H9 (cell line): ENCODE measurements around the gene OR51L1. TPM values are rescaled to one million over a fixed set of nuclear protein-coding genes. Genes with fewer than 3 reads are reported as not detected.

ENCODE experiments used
- DNase-seq: peaks from one replicate; pipeline ENCODE4 v3.0.0-alpha.2; 2017
- H2AFZ ChIP-seq: one replicate; pipeline ENCODE4 v1.6.1; 2013; ENCODE audit warnings: mild to moderate bottlenecking, low read length, control low read depth, moderate library complexity
- H2AK5ac ChIP-seq: 2 replicates; pipeline ENCODE4 v1.6.1; 2013; ENCODE audit warnings: low read length, control low read depth, mixed read lengths; ENCODE audit not compliant: insufficient read length
- H2BK120ac ChIP-seq: one replicate; pipeline ENCODE4 v1.6.1; 2013; ENCODE audit warnings: low read depth, mild to moderate bottlenecking, low read length, control low read depth, inconsistent platforms; ENCODE audit not compliant: poor library complexity, severe bottlenecking
- H2BK12ac ChIP-seq: 2 replicates; pipeline ENCODE4 v1.6.1; 2013; ENCODE audit warnings: low read length, control low read depth, mixed read lengths, low read depth; ENCODE audit not compliant: insufficient read length
- H2BK15ac ChIP-seq: 2 replicates; pipeline ENCODE4 v1.6.1; 2013; ENCODE audit warnings: low read depth, low read length, control low read depth
- H2BK20ac ChIP-seq: one replicate; pipeline ENCODE4 v1.6.1; 2013; ENCODE audit warnings: low read depth, mild to moderate bottlenecking, low read length, control low read depth, inconsistent platforms; ENCODE audit not compliant: poor library complexity, severe bottlenecking
- H2BK5ac ChIP-seq: 2 replicates; pipeline ENCODE4 v1.6.1; 2013; ENCODE audit warnings: low read length, control low read depth, mixed read lengths; ENCODE audit not compliant: insufficient read length
- H3K14ac ChIP-seq: 2 replicates; pipeline ENCODE4 v1.6.1; 2013; ENCODE audit warnings: low read length, control low read depth; ENCODE audit not compliant: insufficient read depth
- H3K18ac ChIP-seq: 2 replicates; pipeline ENCODE4 v1.6.1; 2013; ENCODE audit warnings: low read depth, mild to moderate bottlenecking, mixed read lengths, low read length, control low read depth; ENCODE audit not compliant: insufficient read length
- H3K23ac ChIP-seq: 2 replicates; pipeline ENCODE4 v1.6.1; 2013; ENCODE audit warnings: low read length, control low read depth, mixed read lengths, low read depth; ENCODE audit not compliant: insufficient read length
- H3K23me2 ChIP-seq: 2 replicates; pipeline ENCODE4 v1.6.1; 2013; ENCODE audit warnings: low read depth, mild to moderate bottlenecking, mixed read lengths, low read length, control low read depth; ENCODE audit not compliant: insufficient read length, poor library complexity, severe bottlenecking
- H3K27ac ChIP-seq: 2 replicates; pipeline ENCODE4 v1.5.1; 2013; ENCODE audit warnings: low read length, control low read depth, mixed read lengths, low read depth; ENCODE audit not compliant: insufficient read length
- H3K27me3 ChIP-seq: 2 replicates; pipeline ENCODE4 v1.6.1; 2013; ENCODE audit warnings: low read length, control low read depth, inconsistent platforms; ENCODE audit not compliant: insufficient read depth
- H3K4ac ChIP-seq: 2 replicates; pipeline ENCODE4 v1.6.1; 2013; ENCODE audit warnings: low read depth, mild to moderate bottlenecking, control low read depth, inconsistent platforms, low read length, moderate library complexity
- H3K4me1 ChIP-seq: 2 replicates; pipeline ENCODE4 v1.6.1; 2013; ENCODE audit warnings: low read length, control low read depth, inconsistent platforms; ENCODE audit not compliant: insufficient read depth
- H3K4me2 ChIP-seq: 2 replicates; pipeline ENCODE4 v1.6.1; 2013; ENCODE audit warnings: low read length, control low read depth, mixed read lengths; ENCODE audit not compliant: insufficient read length, insufficient read depth
- H3K56ac ChIP-seq: 2 replicates; pipeline ENCODE4 v1.6.1; 2013; ENCODE audit warnings: low read depth, mild to moderate bottlenecking, mixed read lengths, low read length, control low read depth; ENCODE audit not compliant: insufficient read length
- H3K79me1 ChIP-seq: 2 replicates; pipeline ENCODE4 v1.6.1; 2013; ENCODE audit warnings: low read depth, mild to moderate bottlenecking, moderate library complexity, low read length, control low read depth, inconsistent platforms; ENCODE audit not compliant: insufficient read depth, poor library complexity, severe bottlenecking
- H3K79me2 ChIP-seq: 2 replicates; pipeline ENCODE4 v1.6.1; 2013; ENCODE audit warnings: low read length, control low read depth, inconsistent platforms; ENCODE audit not compliant: insufficient read depth
- H3K9ac ChIP-seq: 2 replicates; pipeline ENCODE4 v1.6.1; 2013; ENCODE audit warnings: low read length, control low read depth, mixed read lengths; ENCODE audit not compliant: insufficient read length; ENCODE audit errors: extremely low read depth
- H3K9me3 ChIP-seq: one replicate; pipeline ENCODE4 v1.6.1; 2013; ENCODE audit warnings: low read depth, low read length, inconsistent platforms; ENCODE audit not compliant: control insufficient read depth
- H3T11ph ChIP-seq: one replicate; pipeline ENCODE4 v1.6.1; 2013; ENCODE audit warnings: mild to moderate bottlenecking, low read length, control low read depth, inconsistent platforms
- H4K20me1 ChIP-seq: one replicate; pipeline ENCODE4 v1.6.1; 2013; ENCODE audit not compliant: control insufficient read depth, insufficient read length, insufficient read depth
- H4K5ac ChIP-seq: 2 replicates; pipeline ENCODE4 v1.6.1; 2013; ENCODE audit warnings: low read depth, mild to moderate bottlenecking, mixed read lengths, low read length, control low read depth; ENCODE audit not compliant: insufficient read length
- H4K8ac ChIP-seq: replicated peaks from 2 replicates; pipeline ENCODE4 v1.6.1; 2013; ENCODE audit warnings: low read length, control low read depth, mixed read lengths, low read depth; ENCODE audit not compliant: insufficient read length
- H4K91ac ChIP-seq: 2 replicates; pipeline ENCODE4 v1.6.1; 2013; ENCODE audit warnings: low read depth, mild to moderate bottlenecking, moderate library complexity, mixed read lengths, low read length, control low read depth; ENCODE audit not compliant: insufficient read length
- H3K27ac Mint-ChIP-seq, 3 experiments: 2 replicates in 2 of 3; 3 replicates in 1 of 3; pipeline ENCODE4 v1.8.0; 2020 to 2021; ENCODE audit warnings: mixed read lengths in 3 of 3, mild to moderate bottlenecking in 1 of 3, moderate library complexity in 1 of 3
- H3K27me3 Mint-ChIP-seq: 2 replicates; pipeline ENCODE4 v1.8.0; 2021; ENCODE audit warnings: low read depth, mild to moderate bottlenecking, moderate library complexity, mixed read lengths
- H3K36me3 Mint-ChIP-seq, 3 experiments: 2 replicates in 2 of 3; 3 replicates in 1 of 3; pipeline ENCODE4 v1.8.0; 2020 to 2021; ENCODE audit warnings: low read depth in 3 of 3, mixed read lengths in 3 of 3; ENCODE audit not compliant: insufficient read depth in 1 of 3
- H3K4me1 Mint-ChIP-seq, 2 experiments: 2 replicates each; pipeline ENCODE4 v1.8.0; 2020; ENCODE audit warnings: mixed read lengths in 2 of 2
- H3K4me3 Mint-ChIP-seq, 2 experiments: 2 replicates in 1 of 2; 3 replicates in 1 of 2; pipeline ENCODE4 v1.8.0; 2020 to 2021; ENCODE audit warnings: mild to moderate bottlenecking in 2 of 2, mixed read lengths in 2 of 2, moderate library complexity in 1 of 2
- H3K9me3 Mint-ChIP-seq, 2 experiments: 2 replicates in 1 of 2; 3 replicates in 1 of 2; pipeline ENCODE4 v1.8.0; 2020; ENCODE audit warnings: mild to moderate bottlenecking in 2 of 2, mixed read lengths in 2 of 2, moderate library complexity in 1 of 2
- WGBS: extraction: QIAGEN DNeasy Blood & Tissue Kit; methylation state at CpG from one replicate; pipeline ENCODE4 v1.1.7; 2013; ENCODE audit warnings: missing lambda C conversion rate, low lambda C conversion rate, mixed read lengths; ENCODE audit not compliant: insufficient read length; ENCODE audit errors: extremely low coverage; 5-methylcytosine and 5-hydroxymethylcytosine counted together
- total RNA-seq: library from RNA; stranded (reverse); gene quantifications from 2 replicates; pipeline ENCODE4 v1.2.1, GENCODE V29; 2021
- TF ChIP-seq, protein P1 (sequence below): fragments of 200-600 bp; sonication (generic); conservative IDR thresholded peaks from 3 replicates; pipeline ENCODE4 v1.8.0; 2021; ENCODE audit warnings: antibody characterized with exemption, mild to moderate bottlenecking

OR51L1 gene
- total RNA-seq, 1 experiment from 2014 or later: not detected

- H3K27me3 Mint-ChIP-seq: no peaks in the 10 kb centered on the region; the same call in 1 of the 2 replicates
Measured at GRCh38 chr11:4975436-4975835, 19.2 kb upstream of the OR51L1 start.

More at GRCh38 chr11:4975436-4975835, 19.2 kb upstream of the OR51L1 start:
- Histone ChIP-seq H4K91ac (no peak overlapping the region), H3K9me3 (no peaks in the 10 kb centered on the region), H3K27me3 (no peaks in the 10 kb centered on the region), H2BK5ac (no peak overlapping the region), H3K4me2 (no peak overlapping the region), H3T11ph (no peak overlapping the region), H3K4ac (no peak overlapping the region), H3K79me1 (no peaks in the 10 kb centered on the region), H2BK120ac (no peak overlapping the region), H2AK5ac (no peak overlapping the region), H3K23me2 (no peaks in the 10 kb centered on the region), H3K9ac (no peak overlapping the region), H2BK20ac (no peak overlapping the region), H3K18ac (no peak overlapping the region), H4K20me1 (no peaks in the 10 kb centered on the region), H3K56ac (no peak overlapping the region), H3K23ac (no peak overlapping the region), H4K5ac (no peak overlapping the region), H2AFZ (no peak overlapping the region), H4K8ac (no peak overlapping the region), H3K27ac (no peak overlapping the region), H3K79me2 (no peaks in the 10 kb centered on the region), H3K4me1 (no peaks in the 10 kb centered on the region), H2BK12ac (no peak overlapping the region), H2BK15ac (no peak overlapping the region), H3K14ac (no peak overlapping the region)
- no peaks in the 10 kb centered on the region for H3K36me3 Mint-ChIP-seq
- peaks cover 0 to 3% of the 10 kb centered on the region in 2 experiments; a peak in 2 of 5 replicates for H3K9me3 Mint-ChIP-seq
- no CpG with 5 or more reads among the region's 5 CpGs for WGBS
- TF ChIP-seq, protein P1, sequence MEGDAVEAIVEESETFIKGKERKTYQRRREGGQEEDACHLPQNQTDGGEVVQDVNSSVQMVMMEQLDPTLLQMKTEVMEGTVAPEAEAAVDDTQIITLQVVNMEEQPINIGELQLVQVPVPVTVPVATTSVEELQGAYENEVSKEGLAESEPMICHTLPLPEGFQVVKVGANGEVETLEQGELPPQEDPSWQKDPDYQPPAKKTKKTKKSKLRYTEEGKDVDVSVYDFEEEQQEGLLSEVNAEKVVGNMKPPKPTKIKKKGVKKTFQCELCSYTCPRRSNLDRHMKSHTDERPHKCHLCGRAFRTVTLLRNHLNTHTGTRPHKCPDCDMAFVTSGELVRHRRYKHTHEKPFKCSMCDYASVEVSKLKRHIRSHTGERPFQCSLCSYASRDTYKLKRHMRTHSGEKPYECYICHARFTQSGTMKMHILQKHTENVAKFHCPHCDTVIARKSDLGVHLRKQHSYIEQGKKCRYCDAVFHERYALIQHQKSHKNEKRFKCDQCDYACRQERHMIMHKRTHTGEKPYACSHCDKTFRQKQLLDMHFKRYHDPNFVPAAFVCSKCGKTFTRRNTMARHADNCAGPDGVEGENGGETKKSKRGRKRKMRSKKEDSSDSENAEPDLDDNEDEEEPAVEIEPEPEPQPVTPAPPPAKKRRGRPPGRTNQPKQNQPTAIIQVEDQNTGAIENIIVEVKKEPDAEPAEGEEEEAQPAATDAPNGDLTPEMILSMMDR: no peak
- no peak overlapping the region for H3K27ac Mint-ChIP-seq
- no peak overlapping the region for H3K4me3 Mint-ChIP-seq
- no peak for DNase-seq
- no peaks in the 10 kb centered on the region for H3K4me1 Mint-ChIP-seq
